Neural cell (in vitro differentiated cells): ENCODE results near the gene TMEM135. TPM values are rescaled to one million over a fixed set of nuclear protein-coding genes. Genes with fewer than 3 reads are reported as not detected.

ENCODE experiments used
- H2AFZ ChIP-seq: fragments of 200-600, 300-800 bp; sonication (generic), shearing (Covaris generic); 2 replicates; pipeline ENCODE4 v1.6.0; 2014; ENCODE audit warnings: low read depth, mild to moderate bottlenecking, antibody characterized with exemption, low read length, moderate library complexity
- H3F3A ChIP-seq: fragments of 200-600 bp; shearing (Covaris generic); 2 replicates; pipeline ENCODE4 v1.6.1; 2016; ENCODE audit warnings: mild to moderate bottlenecking, moderate library complexity, mixed read lengths, antibody characterized with exemption, low read length; ENCODE audit not compliant: insufficient read depth, poor library complexity, severe bottlenecking
- H3K27ac ChIP-seq: fragments of 200-600, 300-800 bp; sonication (generic), shearing (Covaris generic); 2 replicates; pipeline ENCODE4 v1.5.1; 2014; ENCODE audit warnings: mild to moderate bottlenecking, low read length, moderate library complexity
- H3K27me3 ChIP-seq: fragments of 300-800, 200-600 bp; sonication (generic), shearing (Covaris generic); 2 replicates; pipeline ENCODE4 v1.6.0; 2014; ENCODE audit warnings: mild to moderate bottlenecking, low read depth, low read length, moderate library complexity; ENCODE audit not compliant: insufficient read depth
- H3K36me3 ChIP-seq: fragments of 300-800, 200-600 bp; sonication (generic), shearing (Covaris generic); 2 replicates; pipeline ENCODE4 v1.5.1; 2014; ENCODE audit warnings: mild to moderate bottlenecking, antibody characterized with exemption, low read length, moderate library complexity; ENCODE audit not compliant: insufficient read depth
- H3K4me2 ChIP-seq: fragments of 300-800, 200-600 bp; sonication (generic), shearing (Covaris generic); 2 replicates; pipeline ENCODE4 v1.6.0; 2014; ENCODE audit warnings: mild to moderate bottlenecking, low read length
- H3K4me3 ChIP-seq: fragments of 300-800, 200-600 bp; sonication (generic), shearing (Covaris generic); 2 replicates; pipeline ENCODE4 v1.5.1; 2014; ENCODE audit warnings: mild to moderate bottlenecking, low read length, moderate library complexity
- H3K79me2 ChIP-seq: fragments of 200-600 bp; shearing (Covaris generic); replicated peaks from 2 replicates; pipeline ENCODE4 v1.6.0; 2014; ENCODE audit warnings: mild to moderate bottlenecking, low read length, moderate library complexity; ENCODE audit not compliant: insufficient read depth
- H3K9ac ChIP-seq: fragments of 300-800, 200-600 bp; sonication (generic), shearing (Covaris generic); 2 replicates; pipeline ENCODE4 v1.6.1; 2016; ENCODE audit warnings: mild to moderate bottlenecking, low read length, mixed read lengths
- H3K9me2 ChIP-seq: fragments of 200-600 bp; shearing (Covaris generic); 2 replicates; pipeline ENCODE4 v1.6.1; 2016; ENCODE audit warnings: mild to moderate bottlenecking, low read length, mixed read lengths; ENCODE audit not compliant: insufficient read depth
- H3K9me3 ChIP-seq: fragments of 200-600, 300-800 bp; sonication (generic), shearing (Covaris generic); 2 replicates; pipeline ENCODE4 v1.6.1; 2016; ENCODE audit warnings: mild to moderate bottlenecking, mixed run types, low read length, moderate library complexity, mixed read lengths
- H4K20me1 ChIP-seq: fragments of 200-600 bp; shearing (Covaris generic); 2 replicates; pipeline ENCODE4 v1.6.1; 2016; ENCODE audit warnings: mild to moderate bottlenecking, mixed run types; ENCODE audit not compliant: insufficient read depth
- EP300 ChIP-seq: fragments of 450-650 bp; conservative IDR thresholded peaks from 2 replicates; pipeline ENCODE4 v1.6.1; 2014; ENCODE audit warnings: antibody characterized with exemption, mild to moderate bottlenecking, moderate library complexity; ENCODE audit not compliant: poor library complexity, severe bottlenecking
- EZH2 ChIP-seq: fragments of 200-600, 300-800 bp; shearing (Covaris generic), sonication (generic); IDR thresholded peaks from 2 replicates; pipeline ENCODE4 v1.6.1; 2014; ENCODE audit warnings: antibody characterized with exemption, low read length, borderline replicate concordance, mild to moderate bottlenecking; ENCODE audit not compliant: insufficient read depth, poor library complexity, severe bottlenecking
- MXI1 ChIP-seq: fragments of 450-650 bp; conservative IDR thresholded peaks from 2 replicates; pipeline ENCODE4 v1.6.1; 2014; ENCODE audit warnings: antibody characterized with exemption, mild to moderate bottlenecking; ENCODE audit not compliant: poor library complexity, severe bottlenecking
- POLR2AphosphoS5 ChIP-seq: IDR thresholded peaks from 2 replicates; pipeline ENCODE4 v1.6.1; 2012
- RAD21 ChIP-seq: fragments of 450-650 bp; conservative IDR thresholded peaks from 2 replicates; pipeline ENCODE4 v1.6.1; 2014; ENCODE audit warnings: antibody characterized with exemption, mild to moderate bottlenecking, moderate library complexity
- SMC3 ChIP-seq: fragments of 450-650 bp; conservative IDR thresholded peaks from 2 replicates; pipeline ENCODE4 v1.6.1; 2014; ENCODE audit warnings: antibody characterized with exemption, mild to moderate bottlenecking, moderate library complexity; ENCODE audit not compliant: poor library complexity
- TAF1 ChIP-seq: IDR thresholded peaks from 2 replicates; pipeline ENCODE4 v1.6.1; 2012; ENCODE audit warnings: low read depth
- polyA plus RNA-seq: library from polyadenylated mRNA; depleted of rRNA; stranded (reverse); fragments of >200 nt; gene quantifications from 2 replicates; pipeline ENCODE4 v1.2.3, GENCODE V29; 2014
- TF ChIP-seq, protein P1 (sequence below): fragments of 450-650 bp; IDR thresholded peaks from 2 replicates; pipeline ENCODE4 v1.5.1; 2014; ENCODE audit warnings: antibody characterized with exemption, mild to moderate bottlenecking, moderate library complexity; ENCODE audit not compliant: poor library complexity, severe bottlenecking
- TF ChIP-seq, protein P2 (sequence below): IDR thresholded peaks from 2 replicates; pipeline ENCODE4 v1.6.1; 2012; ENCODE audit warnings: borderline replicate concordance

TMEM135 gene
- polyA plus RNA-seq, 1 donor from 2014 or later = 15.6 TPM

DNA sequence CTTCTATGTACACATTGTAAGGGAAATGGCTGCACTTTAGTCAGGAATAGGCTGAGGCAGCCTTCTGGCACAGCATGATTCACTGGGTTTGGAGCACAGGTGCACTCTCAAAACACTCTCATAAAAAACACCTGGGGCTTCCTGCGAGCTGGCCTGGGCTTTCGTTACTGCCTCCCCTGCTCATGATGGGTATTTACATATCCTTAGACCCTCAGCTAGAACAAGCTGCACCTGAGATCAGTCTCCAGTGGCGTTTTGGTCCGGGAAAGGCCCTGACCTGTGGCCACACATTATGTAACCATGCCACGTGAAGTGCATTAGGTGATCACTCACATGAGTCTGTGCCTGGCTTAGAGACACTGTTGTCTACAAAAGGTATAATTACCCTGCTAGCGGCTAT, 321.7 kb downstream of the TMEM135 start:
- no peaks in the 10 kb centered on the region for H3K9me3 ChIP-seq
- H3K4me3 ChIP-seq = no peak overlapping the region
- no peak overlapping the region for H3K27ac ChIP-seq
- H4K20me1 ChIP-seq = no peaks in the 10 kb centered on the region
- H3K27me3 ChIP-seq = no peaks in the 10 kb centered on the region
- H3K79me2 ChIP-seq = no peaks in the 10 kb centered on the region
- H3K9ac ChIP-seq = no peak overlapping the region
- H3K36me3 ChIP-seq = no peaks in the 10 kb centered on the region
- no peaks in the 10 kb centered on the region for H3K9me2 ChIP-seq
- H2AFZ ChIP-seq = no peak overlapping the region
- no peak for TF ChIP-seq EP300
- TF ChIP-seq, protein P1, sequence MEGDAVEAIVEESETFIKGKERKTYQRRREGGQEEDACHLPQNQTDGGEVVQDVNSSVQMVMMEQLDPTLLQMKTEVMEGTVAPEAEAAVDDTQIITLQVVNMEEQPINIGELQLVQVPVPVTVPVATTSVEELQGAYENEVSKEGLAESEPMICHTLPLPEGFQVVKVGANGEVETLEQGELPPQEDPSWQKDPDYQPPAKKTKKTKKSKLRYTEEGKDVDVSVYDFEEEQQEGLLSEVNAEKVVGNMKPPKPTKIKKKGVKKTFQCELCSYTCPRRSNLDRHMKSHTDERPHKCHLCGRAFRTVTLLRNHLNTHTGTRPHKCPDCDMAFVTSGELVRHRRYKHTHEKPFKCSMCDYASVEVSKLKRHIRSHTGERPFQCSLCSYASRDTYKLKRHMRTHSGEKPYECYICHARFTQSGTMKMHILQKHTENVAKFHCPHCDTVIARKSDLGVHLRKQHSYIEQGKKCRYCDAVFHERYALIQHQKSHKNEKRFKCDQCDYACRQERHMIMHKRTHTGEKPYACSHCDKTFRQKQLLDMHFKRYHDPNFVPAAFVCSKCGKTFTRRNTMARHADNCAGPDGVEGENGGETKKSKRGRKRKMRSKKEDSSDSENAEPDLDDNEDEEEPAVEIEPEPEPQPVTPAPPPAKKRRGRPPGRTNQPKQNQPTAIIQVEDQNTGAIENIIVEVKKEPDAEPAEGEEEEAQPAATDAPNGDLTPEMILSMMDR = no peak
- no peak for TF ChIP-seq SMC3
- TF ChIP-seq MXI1 = no peak
- TF ChIP-seq POLR2AphosphoS5 = no peak
- TF ChIP-seq TAF1 = no peak
- no peak for TF ChIP-seq RAD21
- TF ChIP-seq, protein P2, sequence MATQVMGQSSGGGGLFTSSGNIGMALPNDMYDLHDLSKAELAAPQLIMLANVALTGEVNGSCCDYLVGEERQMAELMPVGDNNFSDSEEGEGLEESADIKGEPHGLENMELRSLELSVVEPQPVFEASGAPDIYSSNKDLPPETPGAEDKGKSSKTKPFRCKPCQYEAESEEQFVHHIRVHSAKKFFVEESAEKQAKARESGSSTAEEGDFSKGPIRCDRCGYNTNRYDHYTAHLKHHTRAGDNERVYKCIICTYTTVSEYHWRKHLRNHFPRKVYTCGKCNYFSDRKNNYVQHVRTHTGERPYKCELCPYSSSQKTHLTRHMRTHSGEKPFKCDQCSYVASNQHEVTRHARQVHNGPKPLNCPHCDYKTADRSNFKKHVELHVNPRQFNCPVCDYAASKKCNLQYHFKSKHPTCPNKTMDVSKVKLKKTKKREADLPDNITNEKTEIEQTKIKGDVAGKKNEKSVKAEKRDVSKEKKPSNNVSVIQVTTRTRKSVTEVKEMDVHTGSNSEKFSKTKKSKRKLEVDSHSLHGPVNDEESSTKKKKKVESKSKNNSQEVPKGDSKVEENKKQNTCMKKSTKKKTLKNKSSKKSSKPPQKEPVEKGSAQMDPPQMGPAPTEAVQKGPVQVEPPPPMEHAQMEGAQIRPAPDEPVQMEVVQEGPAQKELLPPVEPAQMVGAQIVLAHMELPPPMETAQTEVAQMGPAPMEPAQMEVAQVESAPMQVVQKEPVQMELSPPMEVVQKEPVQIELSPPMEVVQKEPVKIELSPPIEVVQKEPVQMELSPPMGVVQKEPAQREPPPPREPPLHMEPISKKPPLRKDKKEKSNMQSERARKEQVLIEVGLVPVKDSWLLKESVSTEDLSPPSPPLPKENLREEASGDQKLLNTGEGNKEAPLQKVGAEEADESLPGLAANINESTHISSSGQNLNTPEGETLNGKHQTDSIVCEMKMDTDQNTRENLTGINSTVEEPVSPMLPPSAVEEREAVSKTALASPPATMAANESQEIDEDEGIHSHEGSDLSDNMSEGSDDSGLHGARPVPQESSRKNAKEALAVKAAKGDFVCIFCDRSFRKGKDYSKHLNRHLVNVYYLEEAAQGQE = no peak
- TF ChIP-seq EZH2 = no peak
- H3K4me2 ChIP-seq = no peak overlapping the region
- no peaks in the 10 kb centered on the region for H3F3A ChIP-seq

DNA sequence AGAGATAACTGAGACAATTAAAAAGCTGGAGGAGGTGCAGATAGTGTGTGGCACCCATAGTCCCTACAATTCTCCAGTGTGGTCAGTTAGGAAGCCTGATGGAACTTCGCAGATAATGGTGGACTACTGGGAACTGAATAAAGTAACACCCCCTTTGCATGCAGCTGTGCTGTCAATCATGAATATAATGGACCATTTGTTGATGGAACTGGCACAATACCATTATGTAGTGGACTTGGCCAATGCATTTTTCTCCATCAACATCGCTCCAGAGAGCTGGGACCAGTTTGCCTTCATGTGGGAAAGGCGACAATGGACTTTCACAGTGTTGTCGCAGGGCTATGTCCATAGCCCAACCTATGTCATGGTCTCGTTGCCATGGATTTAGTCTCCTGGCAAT, 324.2 kb downstream of the TMEM135 start:
- Histone ChIP-seq H3K27ac (no peak overlapping the region), H3K9ac (no peak overlapping the region), H3K4me3 (no peak overlapping the region), H3K9me3 (no peaks in the 10 kb centered on the region), H3K27me3 (no peaks in the 10 kb centered on the region), H3K9me2 (no peaks in the 10 kb centered on the region), H3K79me2 (no peaks in the 10 kb centered on the region), H3K36me3 (no peaks in the 10 kb centered on the region), H4K20me1 (no peaks in the 10 kb centered on the region), H2AFZ (no peak overlapping the region), H3F3A (no peaks in the 10 kb centered on the region), H3K4me2 (no peak overlapping the region)
- TF ChIP-seq EZH2 = no peak
- no peak for TF ChIP-seq RAD21
- TF ChIP-seq SMC3 = no peak
- TF ChIP-seq EP300 = no peak
- no peak for TF ChIP-seq TAF1
- TF ChIP-seq, protein P1 = no peak
- no peak for TF ChIP-seq POLR2AphosphoS5
- TF ChIP-seq, protein P2 = no peak
- TF ChIP-seq MXI1 = no peak
